A673 (cell line): ENCODE results near the gene UCN. TPM values are rescaled to one million over a fixed set of nuclear protein-coding genes. Genes with fewer than 3 reads are reported as not detected.
"Not testable (repeated sequence)": the region's sequence is repeated elsewhere in the genome, so short reads cannot be mapped to it uniquely, and the experiment has no call there.

ENCODE experiments used
- BruUV-seq: library from RNA; stranded (reverse); fragments of 400-500 nt; replicated peaks from 2 replicates; lab custom pipeline; 2021; lab: Mats Ljungman, UMichigan
- CTCF ChIA-PET: fragments of 300-600 bp; sonication (Branson Sonifier 250); formaldehyde crosslinking; loops from one replicate; lab custom pipeline; 2022; ENCODE audit warnings: antibody characterized with exemption; lab: Charles Lee
- POLR2A ChIA-PET: fragments of 300-600 bp; sonication (Branson Sonifier 250); formaldehyde crosslinking; loops from one replicate; lab custom pipeline; 2022; ENCODE audit warnings: antibody characterized with exemption; ENCODE audit not compliant: low non-redundant PET; lab: Charles Lee
- DNase-seq: peaks from one replicate; pipeline ENCODE4 v3.0.0-alpha.2; 2015; ENCODE audit warnings: low spot score
- H3K27ac ChIP-seq: fragments of 200-600 bp; sonication (generic); 2 replicates; pipeline ENCODE4 v1.5.1; 2016; ENCODE audit warnings: mixed run types, low read depth, mild to moderate bottlenecking, mixed read lengths, antibody characterized with exemption, low read length; ENCODE audit not compliant: poor library complexity, severe bottlenecking
- H3K27me3 ChIP-seq: fragments of 200-600 bp; sonication (generic); replicated peaks from 2 replicates; pipeline ENCODE4 v1.6.1; 2017; ENCODE audit warnings: mixed run types, low read depth, mild to moderate bottlenecking, mixed read lengths, antibody characterized with exemption, low read length; ENCODE audit not compliant: insufficient read depth, poor library complexity
- H3K36me3 ChIP-seq: fragments of 200-600 bp; sonication (generic); 2 replicates; pipeline ENCODE4 v1.6.1; 2016; ENCODE audit warnings: mixed run types, mild to moderate bottlenecking, mixed read lengths, antibody characterized with exemption, low read length; ENCODE audit not compliant: insufficient read depth, poor library complexity, severe bottlenecking
- H3K4me1 ChIP-seq: fragments of 200-600 bp; sonication (generic); 2 replicates; pipeline ENCODE4 v1.6.1; 2017; ENCODE audit warnings: mixed run types, mild to moderate bottlenecking, mixed read lengths, antibody characterized with exemption, low read length; ENCODE audit not compliant: insufficient read depth, poor library complexity, severe bottlenecking
- H3K4me3 ChIP-seq: fragments of 200-600 bp; sonication (generic); 2 replicates; pipeline ENCODE4 v1.5.1; 2016; ENCODE audit warnings: low read depth, mixed run types, mild to moderate bottlenecking, mixed read lengths, low read length; ENCODE audit not compliant: poor library complexity, severe bottlenecking
- H3K9me3 ChIP-seq: fragments of 200-600 bp; sonication (generic); 2 replicates; pipeline ENCODE4 v1.6.1; 2016; ENCODE audit warnings: mixed run types, low read depth, mild to moderate bottlenecking, mixed read lengths, antibody characterized with exemption, low read length; ENCODE audit not compliant: poor library complexity, severe bottlenecking
- EZH2 ChIP-seq: fragments of 200-600 bp; sonication (generic); IDR thresholded peaks from 2 replicates; pipeline ENCODE4 v1.6.1; 2017; ENCODE audit warnings: borderline replicate concordance, low read depth, mild to moderate bottlenecking, mixed read lengths, antibody characterized with exemption, low read length; ENCODE audit not compliant: poor library complexity, severe bottlenecking
- intact Hi-C: fragments of 100-400 bp; cut with micrococcal nuclease; formaldehyde crosslinking; loops from one replicate; pipeline ENCODE4 v1.10.0; 2022; ENCODE audit not compliant: unreplicated experiment
- total RNA-seq: library from RNA; stranded (reverse); gene quantifications from 2 replicates; pipeline ENCODE4 v1.2.3, GENCODE V29; 2021
- TF ChIP-seq, protein P1 (sequence below): fragments of 300-800, 200-600 bp; sonication (generic); conservative IDR thresholded peaks from 2 replicates; pipeline ENCODE4 v1.5.1; 2017; ENCODE audit warnings: low read depth, mild to moderate bottlenecking, antibody characterized with exemption, low read length, moderate library complexity, mixed read lengths

UCN gene
- total RNA-seq, 1 experiment from 2014 or later: 0.64 TPM

DNA sequence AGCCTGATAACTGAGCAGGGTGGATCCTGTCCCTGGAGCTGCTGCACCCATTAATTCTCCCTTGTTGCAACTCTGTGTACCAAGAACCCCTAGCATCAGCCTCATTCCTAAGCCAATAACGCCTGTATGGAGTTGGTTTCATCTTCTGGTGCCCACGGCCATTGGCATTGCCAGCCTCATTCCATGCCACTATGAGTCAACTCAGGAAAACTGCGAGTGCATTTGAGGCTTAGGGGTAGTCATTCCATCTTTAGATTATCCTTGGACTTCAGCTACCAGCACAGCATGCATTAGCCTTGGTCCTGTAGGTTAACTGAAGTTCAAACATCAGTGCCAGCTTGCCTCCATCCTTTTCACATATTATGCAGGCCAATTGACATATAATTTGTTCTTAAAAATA lies 27.4 kb downstream of the UCN start:
- Histone ChIP-seq H3K36me3 (no peaks in the 10 kb centered on the region), H3K4me1 (peaks cover 16% of the 10 kb centered on the region), H3K9me3 (no peaks in the 10 kb centered on the region), H3K27ac (no peak overlapping the region), H3K4me3 (no peak overlapping the region), H3K27me3 (no peaks in the 10 kb centered on the region)
- no peak for DNase-seq
- CTCF ChIA-PET: interaction anchor here (0.9 kb wide), 1 partner anchor 12 kb away, joined by 3 read pairs; no protein-coding TSS in a partner anchor
- POLR2A ChIA-PET: no interaction called here
- intact Hi-C loops: loop anchor here (2.0 to 5.0 kb wide), 2 partner anchors 182 to 319 kb away; no protein-coding TSS in a partner anchor
- BruUV-seq: no TSS peak
- TF ChIP-seq, protein P1, sequence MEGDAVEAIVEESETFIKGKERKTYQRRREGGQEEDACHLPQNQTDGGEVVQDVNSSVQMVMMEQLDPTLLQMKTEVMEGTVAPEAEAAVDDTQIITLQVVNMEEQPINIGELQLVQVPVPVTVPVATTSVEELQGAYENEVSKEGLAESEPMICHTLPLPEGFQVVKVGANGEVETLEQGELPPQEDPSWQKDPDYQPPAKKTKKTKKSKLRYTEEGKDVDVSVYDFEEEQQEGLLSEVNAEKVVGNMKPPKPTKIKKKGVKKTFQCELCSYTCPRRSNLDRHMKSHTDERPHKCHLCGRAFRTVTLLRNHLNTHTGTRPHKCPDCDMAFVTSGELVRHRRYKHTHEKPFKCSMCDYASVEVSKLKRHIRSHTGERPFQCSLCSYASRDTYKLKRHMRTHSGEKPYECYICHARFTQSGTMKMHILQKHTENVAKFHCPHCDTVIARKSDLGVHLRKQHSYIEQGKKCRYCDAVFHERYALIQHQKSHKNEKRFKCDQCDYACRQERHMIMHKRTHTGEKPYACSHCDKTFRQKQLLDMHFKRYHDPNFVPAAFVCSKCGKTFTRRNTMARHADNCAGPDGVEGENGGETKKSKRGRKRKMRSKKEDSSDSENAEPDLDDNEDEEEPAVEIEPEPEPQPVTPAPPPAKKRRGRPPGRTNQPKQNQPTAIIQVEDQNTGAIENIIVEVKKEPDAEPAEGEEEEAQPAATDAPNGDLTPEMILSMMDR: no peak
- no peak for TF ChIP-seq EZH2

DNA sequence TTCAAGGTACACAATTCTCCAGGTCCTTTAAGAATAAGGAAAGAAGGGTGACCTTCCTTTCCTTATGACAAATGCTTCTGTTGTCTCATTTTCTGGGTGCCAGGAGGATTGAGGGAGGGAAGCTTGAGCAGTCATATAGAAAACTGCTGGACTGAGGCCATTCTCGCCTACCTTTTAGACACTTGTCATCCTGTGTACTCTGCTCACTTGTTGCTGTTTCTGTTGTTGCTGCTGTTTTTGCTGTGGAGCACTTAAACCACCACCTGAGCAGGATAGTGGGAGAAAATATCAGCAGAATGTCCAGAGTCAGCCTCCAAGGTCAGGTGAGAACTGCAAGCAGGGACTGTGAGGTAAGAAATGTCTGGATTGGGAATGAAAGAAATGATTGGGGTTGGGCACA lies 30.2 kb downstream of the UCN start:
- CTCF ChIA-PET: interaction anchor here (0.6 kb wide), 1 partner anchor 316 kb away, joined by 3 read pairs; no protein-coding TSS in a partner anchor

DNA sequence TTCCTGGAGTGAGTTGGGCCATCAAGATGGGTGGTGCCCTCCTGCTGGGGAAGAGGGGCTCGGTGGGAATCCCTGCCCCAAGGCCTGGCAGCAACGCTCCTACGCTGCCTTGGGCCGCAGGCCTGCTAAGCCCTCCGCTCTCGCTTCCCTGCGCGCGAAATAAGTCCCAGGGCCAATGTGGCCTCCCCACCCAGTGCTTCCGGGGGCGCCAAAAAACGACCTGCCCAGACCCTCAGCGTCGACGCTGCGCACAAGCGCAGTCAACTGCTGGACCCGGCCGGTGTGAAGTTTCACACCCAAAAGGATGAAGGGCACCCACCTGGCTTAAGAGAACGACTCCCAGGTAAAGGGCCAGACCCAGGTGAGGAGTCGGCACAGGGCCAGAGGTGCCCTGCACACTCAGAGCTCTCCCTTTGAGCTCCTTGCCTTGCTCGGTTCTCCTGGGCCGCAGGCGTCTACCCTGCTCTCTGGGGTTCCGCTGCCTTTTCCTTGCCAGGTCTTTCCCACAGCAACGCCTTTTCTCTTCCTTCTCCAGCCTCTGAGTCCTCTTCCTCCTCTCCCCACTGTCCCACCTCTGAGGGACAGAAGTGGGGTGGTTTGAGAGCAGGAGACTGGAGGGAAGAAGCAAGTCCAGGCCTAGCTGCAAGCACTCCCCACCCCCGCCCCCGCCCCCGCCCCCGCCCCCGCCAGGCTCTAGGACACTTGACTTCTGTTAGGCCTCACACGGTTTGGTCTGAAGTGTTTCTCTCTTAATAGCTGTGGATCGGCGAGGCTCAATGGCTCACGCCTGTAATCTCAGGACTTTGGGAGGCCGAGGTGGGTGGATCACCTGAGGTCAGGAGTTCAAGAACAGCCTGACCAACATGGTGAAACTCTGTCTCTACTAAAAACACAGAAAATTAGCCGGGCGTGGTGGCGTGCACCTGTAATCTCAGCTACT lies 32.8 kb downstream of the UCN start, which contains the start of gene DNAJC5G:
Gene DNAJC5G, plus strand, starts transcription at position 223 of the 940 bp plus-strand sequence. CDS start 1,296 bp downstream, outside the sequence.
- intact Hi-C loops: no loop called here
- no peaks in the 10 kb centered on the region for H3K9me3 ChIP-seq
- ChIA-PET POLR2A (interaction anchor here (0.7 kb wide), 1 partner anchor 1023 kb away, joined by 5 read pairs; no protein-coding TSS in a partner anchor), CTCF (no interaction called here)
- TF ChIP-seq, protein P1: no peak
- no peak for TF ChIP-seq EZH2
- H3K4me3 ChIP-seq: no peak within 1 kb of the TSS
- H3K4me1 ChIP-seq: peaks cover 3% of the 10 kb centered on the region
- no TSS peak for BruUV-seq
- H3K27me3 ChIP-seq: no peaks in the 10 kb centered on the region
- H3K36me3 ChIP-seq: no peaks in the 10 kb centered on the region
- no peak for DNase-seq
- H3K27ac ChIP-seq: no peak within 1 kb of the TSS

More for the DNA sequence above, 30.2 kb downstream of the UCN start:
- H3K4me1 ChIP-seq: peaks cover 16% of the 10 kb centered on the region
- H3K27ac ChIP-seq: no peak overlapping the region
- no peaks in the 10 kb centered on the region for H3K27me3 ChIP-seq
- H3K9me3 ChIP-seq: no peaks in the 10 kb centered on the region
- H3K36me3 ChIP-seq: no peaks in the 10 kb centered on the region
- H3K4me3 ChIP-seq: no peak overlapping the region
- no peak for DNase-seq
- TF ChIP-seq EZH2: no peak
- TF ChIP-seq, protein P1: no peak
- intact Hi-C loops: no loop called here
- no TSS peak for BruUV-seq
- POLR2A ChIA-PET: no interaction called here

DNA sequence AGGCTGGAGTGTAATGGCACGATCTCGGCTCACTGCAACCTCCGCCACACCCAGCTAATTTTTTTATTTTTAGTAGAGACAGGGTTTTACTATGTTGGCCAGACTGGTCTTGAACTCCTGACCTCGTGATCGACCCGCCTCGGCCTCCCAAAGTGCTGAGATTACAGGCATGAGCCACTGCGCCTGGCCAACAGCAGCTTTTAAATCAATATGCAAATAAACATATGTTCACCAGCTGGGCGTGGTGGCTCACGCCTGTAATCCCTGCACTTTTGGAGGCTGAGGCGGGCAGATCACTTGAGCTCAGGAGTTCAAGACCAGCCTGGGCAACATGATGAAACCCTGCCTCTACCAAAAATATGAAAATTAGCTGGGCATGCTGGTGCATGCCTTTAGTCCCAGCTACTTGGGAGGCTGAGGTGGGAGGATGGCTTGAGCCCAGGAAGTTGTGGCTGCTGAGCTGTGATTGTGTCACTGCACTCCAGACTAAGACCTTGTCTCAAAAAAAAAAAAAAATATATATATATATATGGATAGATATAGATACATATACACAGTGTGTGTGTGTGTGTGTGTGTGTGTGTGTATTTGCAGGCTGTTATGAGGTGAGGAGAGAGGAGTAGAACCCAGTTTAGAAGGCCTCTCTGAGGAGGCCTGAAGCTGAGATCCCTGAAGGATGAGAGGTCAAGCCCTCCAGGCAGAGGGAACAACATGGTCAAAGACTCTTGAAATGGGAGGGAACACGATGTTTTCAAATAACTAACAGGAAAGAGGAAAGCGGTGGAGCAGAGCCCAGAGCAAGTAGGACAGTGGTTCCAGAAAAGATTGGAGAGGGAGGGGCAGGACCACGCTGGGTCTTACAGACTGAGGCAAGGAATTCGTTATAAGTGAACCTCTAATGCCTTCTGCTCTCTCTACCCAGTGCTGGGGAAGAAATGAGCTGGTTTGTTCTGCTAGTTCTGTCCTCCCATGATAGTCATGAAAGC lies 35.4 kb downstream of the UCN start:
- ChIA-PET POLR2A (interaction anchor here (0.6 kb wide), 1 partner anchor 28 kb away, joined by 17 read pairs; no protein-coding TSS in a partner anchor), CTCF (interaction anchor here (0.6 kb wide), 2 partner anchors 42 to 53 kb away, joined by 3 to 4 read pairs; no protein-coding TSS in a partner anchor)
- intact Hi-C loops, DNase-seq, BruUV-seq, H3K27ac ChIP-seq, H3K4me3 ChIP-seq, H3K9me3 ChIP-seq, H3K36me3 ChIP-seq, H3K27me3 ChIP-seq, H3K4me1 ChIP-seq: not testable (repeated sequence)
